Right atrium auricular region (tissue), 2 donors: ENCODE measurements around the gene MYCL. TPM values are rescaled to one million over a fixed set of nuclear protein-coding genes. Genes with fewer than 3 reads are reported as not detected.
A peak's percentile ranks its signal among the peaks of the same experiment; 100 is the strongest.

Experiments
- DNase-seq: peaks from one replicate; pipeline ENCODE4 v3.0.0-alpha.2; 2019; ENCODE audit warnings: low spot score
- H3K27ac ChIP-seq, 2 donors: fragments of 200-600 bp; sonication (generic); 1 replicate in 1 of 2; 2 replicates in 1 of 2; pipeline ENCODE4 v1.5.1; 2016 to 2019
- H3K27me3 ChIP-seq, 2 donors: fragments of 200-600 bp; sonication (generic); one replicate each; pipeline versions ENCODE4 v1.5.1 to v1.6.0; 2017 to 2019
- H3K36me3 ChIP-seq: fragments of 200-600 bp; sonication (generic); one replicate; pipeline ENCODE4 v1.5.1; 2016
- H3K4me1 ChIP-seq, 2 donors: fragments of 200-600 bp; sonication (generic); one replicate each; pipeline versions ENCODE4 v1.5.1 to v1.6.0; 2017 to 2019
- H3K4me3 ChIP-seq, 2 donors: fragments of 200-600 bp; sonication (generic); 1 replicate in 1 of 2; 2 replicates in 1 of 2; pipeline ENCODE4 v1.5.1; 2017 to 2019; ENCODE audit warnings: mild to moderate bottlenecking in 1 of 2, moderate library complexity in 1 of 2
- H3K9me3 ChIP-seq, 2 donors: fragments of 200-600 bp; sonication (generic); one replicate each; pipeline ENCODE4 v1.5.1; 2019
- CTCF ChIP-seq, 2 donors: fragments of 200-600 bp; sonication (generic); IDR thresholded peaks; one replicate each; pipeline ENCODE4 v1.5.1; 2019; ENCODE audit warnings: antibody characterized with exemption in 2 of 2
- total RNA-seq, 2 donors: library from RNA; depleted of rRNA; stranded (reverse); fragments of >200 nt; gene quantifications; one replicate each; pipeline ENCODE4 v1.1.0, GENCODE V29; 2016

The MYCL gene
- total RNA-seq, 2 donors from 2014 or later: 0.70 to 1.3 TPM

- TF ChIP-seq CTCF (IDR thresholded peaks at IDR 0.05): no peak
- H3K4me1 ChIP-seq: peaks cover 0 to 24% of the 10 kb centered on the region in 2 donors
- no peaks in the 10 kb centered on the region for H3K36me3 ChIP-seq
- no peak for DNase-seq
- no peak overlapping the region for H3K4me3 ChIP-seq
- peaks cover 0 to 11% of the 10 kb centered on the region in 2 donors for H3K27me3 ChIP-seq
- H3K27ac ChIP-seq: no peak overlapping the region
- no peaks in the 10 kb centered on the region for H3K9me3 ChIP-seq
Observed at GRCh38 chr1:39896909-39897685, 4.6 kb downstream of the MYCL start.

- H3K27ac ChIP-seq: no peak overlapping the region
Observed at GRCh38 chr1:39895731-39896480, 5.8 kb downstream of the MYCL start.

GRCh38 chr1:39894884-39895495 lies 6.7 kb downstream of the MYCL start:
- Histone ChIP-seq H3K27me3 (no peaks in the 10 kb centered on the region), H3K27ac (no peak overlapping the region), H3K4me1 (peaks cover 0 to 11% of the 10 kb centered on the region in 2 donors), H3K4me3 (no peak overlapping the region), H3K36me3 (no peaks in the 10 kb centered on the region), H3K9me3 (no peaks in the 10 kb centered on the region)
- no peak for DNase-seq
- no peak for TF ChIP-seq CTCF (IDR thresholded peaks at IDR 0.05)

More at GRCh38 chr1:39895731-39896480, 5.8 kb downstream of the MYCL start:
- peaks cover 0 to 16% of the 10 kb centered on the region in 2 donors for H3K4me1 ChIP-seq
- H3K4me3 ChIP-seq: no peak overlapping the region
- no peaks in the 10 kb centered on the region for H3K9me3 ChIP-seq
- no peaks in the 10 kb centered on the region for H3K36me3 ChIP-seq
- DNase-seq: no peak
- no peak for TF ChIP-seq CTCF (IDR thresholded peaks at IDR 0.05)
- peaks cover 0 to 8% of the 10 kb centered on the region in 2 donors for H3K27me3 ChIP-seq

GRCh38 chr1:39892601-39893595 lies 8.8 kb downstream of the MYCL start:
- Histone ChIP-seq H3K27me3 (no peaks in the 10 kb centered on the region), H3K36me3 (no peaks in the 10 kb centered on the region), H3K4me3 (no peak overlapping the region), H3K4me1 (peaks cover 0 to 11% of the 10 kb centered on the region in 2 donors), H3K9me3 (no peaks in the 10 kb centered on the region), H3K27ac (peak overlapping the region in 1 of 2 donors; percentile 23)
- no peak for TF ChIP-seq CTCF (IDR thresholded peaks at IDR 0.05)
- no peak for DNase-seq

- H3K4me1 ChIP-seq: peaks cover 0 to 11% of the 10 kb centered on the region in 2 donors
- H3K9me3 ChIP-seq: no peaks in the 10 kb centered on the region
- no peaks in the 10 kb centered on the region for H3K27me3 ChIP-seq
- no peak for DNase-seq
- H3K27ac ChIP-seq: no peak overlapping the region
- H3K4me3 ChIP-seq: no peak overlapping the region
- no peaks in the 10 kb centered on the region for H3K36me3 ChIP-seq
- TF ChIP-seq CTCF (IDR thresholded peaks at IDR 0.05): no peak
Observed at GRCh38 chr1:39890880-39891279, 10.8 kb downstream of the MYCL start.
